KMS-11 (cell line): Measurements from ENCODE around the gene DCTN4.

Experiments
- H2AFZ ChIP-seq: fragments of 200-600 bp; sonication (generic); 2 replicates; pipeline ENCODE4 v1.6.1; 2016; ENCODE audit warnings: antibody characterized with exemption, mixed run types, low read depth
- H3K27ac ChIP-seq: fragments of 200-600 bp; sonication (generic); 2 replicates; pipeline ENCODE4 v1.6.1; 2016; ENCODE audit warnings: mild to moderate bottlenecking, mixed run types
- H3K27me3 ChIP-seq: fragments of 200-600 bp; sonication (generic); 2 replicates; pipeline ENCODE4 v1.6.1; 2017; ENCODE audit warnings: mild to moderate bottlenecking, low read depth, mixed run types, moderate library complexity; ENCODE audit not compliant: insufficient read depth
- H3K36me3 ChIP-seq: fragments of 200-600 bp; sonication (generic); 2 replicates; pipeline ENCODE4 v1.6.1; 2017; ENCODE audit warnings: mild to moderate bottlenecking, mixed run types; ENCODE audit not compliant: insufficient read depth
- H3K4me1 ChIP-seq: fragments of 200-600 bp; sonication (generic); 2 replicates; pipeline ENCODE4 v1.6.1; 2016; ENCODE audit warnings: mild to moderate bottlenecking, low read depth, mixed run types; ENCODE audit not compliant: poor library complexity, severe bottlenecking
- H3K4me2 ChIP-seq: fragments of 200-600 bp; sonication (generic); 2 replicates; pipeline ENCODE4 v1.7.0; 2016; ENCODE audit warnings: mild to moderate bottlenecking, mixed run types
- H3K4me3 ChIP-seq: fragments of 200-600 bp; sonication (generic); IDR thresholded peaks from 2 replicates; pipeline ENCODE4 v1.6.1; 2017; ENCODE audit warnings: low read depth, low read length, mixed read lengths; ENCODE audit not compliant: insufficient read depth
- H3K79me2 ChIP-seq: fragments of 200-600 bp; sonication (generic); 2 replicates; pipeline ENCODE4 v1.6.1; 2016; ENCODE audit warnings: low read depth, mixed run types; ENCODE audit not compliant: insufficient read depth
- H3K9ac ChIP-seq: fragments of 200-600 bp; sonication (generic); 2 replicates; pipeline ENCODE4 v1.6.1; 2016; ENCODE audit warnings: mild to moderate bottlenecking, mixed run types
- H4K20me1 ChIP-seq: fragments of 200-600 bp; sonication (generic); 2 replicates; pipeline ENCODE4 v1.6.1; 2016; ENCODE audit warnings: mild to moderate bottlenecking, mixed run types; ENCODE audit not compliant: insufficient read depth
- TF ChIP-seq, protein P1 (sequence below): fragments of 200-600 bp; sonication (generic); conservative IDR thresholded peaks from 2 replicates; pipeline ENCODE4 v1.6.1; 2017; ENCODE audit warnings: low read depth, mild to moderate bottlenecking, antibody characterized with exemption, low read length, moderate library complexity, mixed read lengths

DCTN4 gene

DNA sequence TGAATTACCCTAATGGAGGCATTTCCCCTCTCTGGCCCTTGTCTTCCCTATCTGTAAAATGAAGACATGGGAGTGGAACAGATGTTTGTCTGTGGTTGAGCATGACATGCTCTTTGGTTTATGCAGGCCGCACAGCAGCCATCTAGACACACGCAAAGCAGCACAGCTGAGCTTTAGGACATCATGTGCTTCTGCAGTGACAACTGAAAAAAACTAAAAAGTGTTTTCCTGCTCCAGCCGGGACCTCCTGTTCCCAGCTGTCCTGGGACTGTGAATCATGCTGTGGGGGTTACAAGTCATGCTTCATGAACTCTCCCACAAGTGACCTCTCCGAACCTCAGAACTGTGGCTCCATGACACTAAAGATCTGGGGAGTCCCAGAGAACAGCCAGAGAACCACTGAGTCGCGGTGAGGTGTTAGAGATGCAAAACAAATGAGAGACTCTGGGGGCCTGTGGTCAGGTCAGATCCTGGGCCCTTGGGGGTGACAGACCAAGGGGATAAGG is 21.4 kb upstream of the DCTN4 start:
- no peak overlapping the region for H3K9ac ChIP-seq

DNA sequence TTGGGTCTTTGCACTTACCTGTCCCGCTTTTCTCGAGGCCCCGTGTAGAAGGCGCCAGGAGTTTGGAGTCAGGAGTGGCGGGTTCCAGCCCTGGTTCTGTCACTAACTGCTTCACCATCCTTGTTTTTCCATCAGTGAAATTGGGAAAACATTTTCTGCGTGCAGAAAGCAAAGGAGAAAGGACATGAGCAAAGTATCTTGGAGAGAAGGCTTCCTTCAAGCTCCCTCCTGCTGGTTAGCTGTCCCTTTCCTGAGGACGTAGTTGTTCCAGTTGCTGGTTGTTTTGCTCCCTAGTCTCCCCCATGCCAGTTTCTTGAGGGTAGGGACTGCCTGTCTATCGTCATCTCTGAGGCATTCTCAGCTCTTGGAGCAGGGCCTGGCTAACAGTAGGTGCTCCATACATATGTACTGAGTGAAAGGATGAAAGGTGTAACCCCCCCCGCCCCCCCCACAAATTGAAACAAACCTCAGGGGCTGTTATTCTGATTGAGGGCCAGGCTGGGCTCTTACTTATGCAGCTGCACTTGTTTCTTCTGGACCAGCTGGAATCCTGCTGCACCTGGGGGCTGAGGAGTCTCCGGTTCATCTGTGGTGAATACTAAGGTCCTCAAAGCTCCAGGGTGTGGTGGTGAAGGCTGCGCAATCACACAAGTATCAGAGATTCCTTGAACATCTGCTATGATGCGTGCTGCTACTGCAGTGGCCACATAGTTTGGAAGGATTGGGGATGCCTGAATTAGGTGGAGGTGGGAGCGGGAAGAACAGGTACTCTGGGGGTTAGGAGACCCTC is 20.8 kb upstream of the DCTN4 start:
- Histone ChIP-seq H3K36me3 (no peaks in the 10 kb centered on the region), H4K20me1 (no peaks in the 10 kb centered on the region), H3K79me2 (no peaks in the 10 kb centered on the region), H3K4me2 (no peak overlapping the region), H3K27me3 (no peaks in the 10 kb centered on the region), H3K9ac (no peak overlapping the region), H2AFZ (no peak overlapping the region), H3K4me1 (no peaks in the 10 kb centered on the region), H3K27ac (no peak overlapping the region), H3K4me3 (no peak overlapping the region)
- TF ChIP-seq, protein P1, sequence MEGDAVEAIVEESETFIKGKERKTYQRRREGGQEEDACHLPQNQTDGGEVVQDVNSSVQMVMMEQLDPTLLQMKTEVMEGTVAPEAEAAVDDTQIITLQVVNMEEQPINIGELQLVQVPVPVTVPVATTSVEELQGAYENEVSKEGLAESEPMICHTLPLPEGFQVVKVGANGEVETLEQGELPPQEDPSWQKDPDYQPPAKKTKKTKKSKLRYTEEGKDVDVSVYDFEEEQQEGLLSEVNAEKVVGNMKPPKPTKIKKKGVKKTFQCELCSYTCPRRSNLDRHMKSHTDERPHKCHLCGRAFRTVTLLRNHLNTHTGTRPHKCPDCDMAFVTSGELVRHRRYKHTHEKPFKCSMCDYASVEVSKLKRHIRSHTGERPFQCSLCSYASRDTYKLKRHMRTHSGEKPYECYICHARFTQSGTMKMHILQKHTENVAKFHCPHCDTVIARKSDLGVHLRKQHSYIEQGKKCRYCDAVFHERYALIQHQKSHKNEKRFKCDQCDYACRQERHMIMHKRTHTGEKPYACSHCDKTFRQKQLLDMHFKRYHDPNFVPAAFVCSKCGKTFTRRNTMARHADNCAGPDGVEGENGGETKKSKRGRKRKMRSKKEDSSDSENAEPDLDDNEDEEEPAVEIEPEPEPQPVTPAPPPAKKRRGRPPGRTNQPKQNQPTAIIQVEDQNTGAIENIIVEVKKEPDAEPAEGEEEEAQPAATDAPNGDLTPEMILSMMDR = no peak

More for the DNA sequence above, 21.4 kb upstream of the DCTN4 start:
- no peak overlapping the region for H3K27ac ChIP-seq
- H3K36me3 ChIP-seq = no peaks in the 10 kb centered on the region
- H4K20me1 ChIP-seq = no peaks in the 10 kb centered on the region
- no peak overlapping the region for H2AFZ ChIP-seq
- H3K79me2 ChIP-seq = no peaks in the 10 kb centered on the region
- H3K4me2 ChIP-seq = no peak overlapping the region
- H3K27me3 ChIP-seq = no peaks in the 10 kb centered on the region
- TF ChIP-seq, protein P1 = no peak
- no peaks in the 10 kb centered on the region for H3K4me1 ChIP-seq
- H3K4me3 ChIP-seq = no peak overlapping the region

DNA sequence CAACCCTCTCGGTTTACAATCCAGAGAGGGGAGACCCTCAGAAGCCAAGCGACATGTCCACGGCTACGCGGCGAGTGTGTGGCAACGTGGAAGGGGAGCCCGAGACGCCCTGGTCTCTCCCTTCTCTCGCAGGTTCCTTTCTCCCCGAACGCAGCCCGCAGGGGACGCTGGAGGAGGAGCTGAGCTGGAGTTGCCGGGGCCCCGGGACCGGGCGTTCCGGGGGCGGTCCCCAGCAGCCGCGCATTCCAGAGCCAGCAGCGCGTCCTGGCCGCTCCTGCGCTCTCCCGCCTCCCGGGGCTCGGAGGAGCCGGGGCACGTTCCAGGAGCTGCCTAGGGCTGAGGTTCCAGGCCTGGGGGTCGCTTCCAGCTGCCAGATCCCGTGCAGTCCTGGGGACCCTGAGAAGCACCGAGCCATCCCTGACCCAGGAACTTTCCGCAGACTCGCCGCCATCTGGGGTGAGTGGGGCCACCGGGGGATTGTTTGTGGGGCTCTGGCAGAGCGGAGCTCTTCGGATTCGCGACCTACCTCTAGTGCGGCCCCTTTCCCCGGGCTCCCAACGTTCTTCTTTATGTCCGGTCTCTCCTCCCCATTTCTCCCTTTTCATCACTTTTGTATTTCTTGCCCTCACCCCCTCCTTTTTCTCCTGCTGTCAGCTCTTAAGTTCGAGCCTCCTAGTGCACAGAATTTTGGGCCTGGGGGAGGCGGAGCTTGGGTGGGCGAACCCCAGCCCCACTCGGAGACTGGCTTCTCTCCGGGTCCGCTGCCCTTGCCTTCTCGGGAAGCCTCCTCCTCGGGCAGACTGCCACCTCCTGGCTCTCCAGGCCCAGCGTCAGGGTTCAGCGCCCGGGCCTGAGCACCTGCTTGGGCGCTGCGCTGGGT is 19.9 kb upstream of the DCTN4 start, which contains the start of gene SMIM3:
TSS of gene SMIM3 (plus strand) at position 241 of the 880 bp plus-strand sequence. CDS start 16,684 bp downstream, outside the sequence.
- no peaks in the 10 kb centered on the region for H3K27me3 ChIP-seq
- H3K9ac ChIP-seq = no peak within 1 kb of the TSS
- no peak within 1 kb of the TSS for H3K27ac ChIP-seq
- no peak within 1 kb of the TSS for H3K4me2 ChIP-seq
- H3K36me3 ChIP-seq = no peaks in the 10 kb centered on the region
- no peaks in the 10 kb centered on the region for H4K20me1 ChIP-seq
- H2AFZ ChIP-seq = no peak within 1 kb of the TSS
- no peaks in the 10 kb centered on the region for H3K79me2 ChIP-seq
- no peaks in the 10 kb centered on the region for H3K4me1 ChIP-seq
- H3K4me3 ChIP-seq = no peak within 1 kb of the TSS
- TF ChIP-seq, protein P1 = no peak

DNA sequence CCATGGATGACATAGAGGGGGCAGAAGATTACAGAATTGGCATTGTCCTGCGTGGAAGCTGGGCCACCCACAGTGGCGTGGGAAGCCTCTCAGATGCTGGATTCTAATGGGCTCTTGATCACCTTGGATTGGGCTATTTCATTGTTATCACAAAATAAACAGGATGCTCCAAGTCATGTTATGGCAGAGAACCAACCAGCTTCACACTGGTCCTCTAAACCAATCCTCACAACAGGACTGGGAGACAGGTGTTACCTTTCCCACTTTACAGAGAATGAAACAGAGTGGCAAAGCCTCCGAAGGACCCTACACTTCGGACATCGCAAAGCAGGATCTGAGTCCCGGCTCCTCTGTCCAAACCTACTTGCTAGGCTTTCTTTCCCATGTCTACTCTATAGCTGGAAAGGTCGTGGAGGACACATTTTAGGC is 19.3 kb upstream of the DCTN4 start:
- Histone ChIP-seq H3K9ac (no peak overlapping the region), H3K27ac (no peak overlapping the region), H3K79me2 (no peaks in the 10 kb centered on the region), H3K4me1 (no peaks in the 10 kb centered on the region), H3K27me3 (no peaks in the 10 kb centered on the region), H3K4me2 (no peak overlapping the region), H3K36me3 (no peaks in the 10 kb centered on the region), H2AFZ (no peak overlapping the region), H3K4me3 (no peak overlapping the region), H4K20me1 (no peaks in the 10 kb centered on the region)
- TF ChIP-seq, protein P1 = no peak
